ENCODE data around the gene KCNK3. TPM values are rescaled to one million over a fixed set of nuclear protein-coding genes. Genes with fewer than 3 reads are reported as not detected.
"Not testable (repeated sequence)": the region's sequence is repeated elsewhere in the genome, so short reads cannot be mapped to it uniquely, and the experiment has no call there.

Gene KCNK3
- total and polyA plus RNA-seq, 10 donors = 0.61 to 6.0 (median 2.0) TPM

DNA sequence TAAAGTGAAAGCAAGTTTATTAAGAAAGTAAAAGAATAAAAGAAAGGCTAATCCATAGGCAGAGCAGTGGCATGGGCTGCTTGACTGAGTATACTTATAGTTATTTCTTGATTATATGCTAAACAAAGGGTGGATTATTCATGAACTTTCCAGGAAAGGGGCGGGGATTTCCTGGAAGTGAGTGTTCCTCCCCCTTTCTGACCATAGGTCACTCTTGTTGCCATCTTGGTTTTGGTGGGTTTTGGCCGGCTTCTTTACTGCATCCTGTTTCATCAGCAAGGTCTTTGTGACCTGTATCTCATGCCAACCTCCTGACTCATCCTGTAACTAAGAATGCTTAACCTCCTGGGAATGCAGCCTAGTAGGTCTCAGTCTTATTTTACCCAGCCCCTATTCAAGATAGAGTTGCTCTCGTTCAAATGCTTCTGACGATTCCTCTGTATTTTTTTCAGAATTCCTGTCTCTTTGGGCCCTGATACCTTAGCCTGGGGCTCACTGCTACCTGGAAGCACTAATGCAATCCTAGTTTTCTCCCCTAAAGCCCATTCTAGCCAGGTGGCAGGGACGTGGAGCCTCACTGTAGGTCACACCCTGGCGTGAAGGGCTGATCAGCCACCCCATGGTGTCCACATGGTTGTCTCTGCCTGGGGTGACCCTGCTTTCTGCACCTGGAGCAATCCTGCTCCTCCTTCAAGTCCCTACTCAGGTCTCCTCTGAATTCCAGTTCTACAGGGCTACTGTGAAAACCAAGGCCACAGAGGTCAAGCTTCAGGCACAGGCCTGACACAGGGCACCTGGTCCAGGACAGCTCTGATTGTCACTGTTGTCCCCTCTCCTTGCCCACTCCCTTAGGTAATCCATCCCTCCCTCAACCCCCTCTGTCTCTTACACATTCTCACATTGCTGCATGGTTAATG, 65.6 kb downstream of the KCNK3 start:
- Histone ChIP-seq H3K9me3 (no peaks in the 10 kb centered on the region), H3K27me3 (replicated peaks in 1 of 7) (no peaks in the 10 kb centered on the region), H3K4me3 (no peak overlapping the region), H3K36me3 (no peaks in the 10 kb centered on the region), H3K4me1 (peaks cover 0 to 27% (median 10%) of the 10 kb centered on the region in 6 donors), H3K27ac (peak overlapping the region in 6 of 8 donors; percentile 9 to 64 (median 44))
- intact Hi-C loops (cut with DNase I; ENCODE audit: low total_unique reads) = no loop called here
- TF ChIP-seq, protein P1, sequence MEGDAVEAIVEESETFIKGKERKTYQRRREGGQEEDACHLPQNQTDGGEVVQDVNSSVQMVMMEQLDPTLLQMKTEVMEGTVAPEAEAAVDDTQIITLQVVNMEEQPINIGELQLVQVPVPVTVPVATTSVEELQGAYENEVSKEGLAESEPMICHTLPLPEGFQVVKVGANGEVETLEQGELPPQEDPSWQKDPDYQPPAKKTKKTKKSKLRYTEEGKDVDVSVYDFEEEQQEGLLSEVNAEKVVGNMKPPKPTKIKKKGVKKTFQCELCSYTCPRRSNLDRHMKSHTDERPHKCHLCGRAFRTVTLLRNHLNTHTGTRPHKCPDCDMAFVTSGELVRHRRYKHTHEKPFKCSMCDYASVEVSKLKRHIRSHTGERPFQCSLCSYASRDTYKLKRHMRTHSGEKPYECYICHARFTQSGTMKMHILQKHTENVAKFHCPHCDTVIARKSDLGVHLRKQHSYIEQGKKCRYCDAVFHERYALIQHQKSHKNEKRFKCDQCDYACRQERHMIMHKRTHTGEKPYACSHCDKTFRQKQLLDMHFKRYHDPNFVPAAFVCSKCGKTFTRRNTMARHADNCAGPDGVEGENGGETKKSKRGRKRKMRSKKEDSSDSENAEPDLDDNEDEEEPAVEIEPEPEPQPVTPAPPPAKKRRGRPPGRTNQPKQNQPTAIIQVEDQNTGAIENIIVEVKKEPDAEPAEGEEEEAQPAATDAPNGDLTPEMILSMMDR (IDR thresholded peaks at IDR 0.05 in 8 of 11, conservative IDR thresholded peaks at IDR 0.05 in 3 of 11) = no peak
- TF ChIP-seq POLR2AphosphoS5 (IDR thresholded peaks at IDR 0.05) = peak in 1 of 3 donors; percentile 56
- 54 to 76% (median 66%) methylated on average over 6 of the region's 6 CpGs for WGBS, 5 donors
- no peak for DNase-seq

DNA sequence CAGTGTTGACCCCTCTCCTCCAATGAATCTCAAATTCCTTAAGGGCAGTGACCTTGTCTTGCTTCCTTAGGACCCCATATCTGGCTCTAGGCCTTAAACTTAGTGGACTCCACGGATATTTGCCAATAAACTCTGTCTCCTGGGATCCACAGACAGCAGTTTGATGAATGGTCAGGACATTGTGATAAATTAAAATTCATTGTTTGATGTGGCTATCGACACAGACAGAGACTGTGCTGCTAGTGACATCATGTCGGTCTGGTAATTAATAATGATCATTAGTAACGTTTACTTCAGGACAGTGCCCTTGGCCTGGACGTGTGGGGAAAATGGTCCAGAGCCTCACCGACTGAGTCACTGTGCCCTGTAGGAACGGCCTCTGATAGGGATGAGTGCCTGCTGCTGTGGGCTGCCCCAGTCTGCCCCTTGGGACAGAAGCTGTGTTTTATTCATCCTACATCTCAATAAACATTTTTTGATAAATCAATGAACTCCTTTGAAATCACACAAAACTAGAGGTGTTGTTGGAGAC, 66.3 kb downstream of the KCNK3 start:
- no peak for DNase-seq
- intact Hi-C loops (cut with DNase I; ENCODE audit: low total_unique reads) = no loop called here
- Histone ChIP-seq H3K9me3 (no peaks in the 10 kb centered on the region), H3K4me1 (peaks cover 3 to 35% (median 14%) of the 10 kb centered on the region in 6 donors), H3K4me3 (no peak overlapping the region), H3K27me3 (replicated peaks in 1 of 7) (no peaks in the 10 kb centered on the region), H3K27ac (peak overlapping the region in 2 of 8 donors; percentile 51 to 64), H3K36me3 (no peaks in the 10 kb centered on the region)
- TF ChIP-seq, protein P1 (IDR thresholded peaks at IDR 0.05 in 8 of 11, conservative IDR thresholded peaks at IDR 0.05 in 3 of 11) = no peak
- TF ChIP-seq POLR2AphosphoS5 (IDR thresholded peaks at IDR 0.05) (no peak), POLR2A (IDR thresholded peaks at IDR 0.05) (no peak)
- 85 to 89% (median 87%) methylated on average over 7 of the region's 7 CpGs for WGBS, 5 donors

DNA sequence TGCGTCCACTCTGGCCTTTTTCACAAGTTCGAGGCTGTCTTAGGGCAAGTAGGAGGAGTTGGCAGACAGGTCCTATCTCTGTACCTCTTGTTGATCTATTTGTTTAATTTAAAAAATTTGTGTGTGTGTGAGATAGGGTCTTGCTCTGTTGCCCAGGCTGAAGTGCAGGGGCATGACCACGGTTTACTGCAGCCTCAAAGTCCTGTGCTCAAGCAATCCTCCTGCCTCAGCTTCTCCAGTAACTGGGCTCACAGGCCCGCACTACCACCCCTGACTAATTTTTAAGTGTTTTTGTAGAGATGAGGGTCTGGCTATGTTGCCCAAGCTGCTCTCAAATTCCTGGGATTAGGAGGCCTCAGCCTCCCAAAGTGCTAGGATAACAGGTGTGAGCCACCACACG, 67.3 kb downstream of the KCNK3 start:
- no peak overlapping the region for H3K27ac ChIP-seq
- peaks cover 5 to 41% (median 17%) of the 10 kb centered on the region in 6 donors for H3K4me1 ChIP-seq
- DNase-seq = no peak
- H3K4me3 ChIP-seq = no peak overlapping the region
- TF ChIP-seq POLR2A (IDR thresholded peaks at IDR 0.05) (no peak), POLR2AphosphoS5 (IDR thresholded peaks at IDR 0.05) (no peak)
- TF ChIP-seq, protein P1 (IDR thresholded peaks at IDR 0.05 in 8 of 11, conservative IDR thresholded peaks at IDR 0.05 in 3 of 11) = no peak
- H3K36me3 ChIP-seq = no peaks in the 10 kb centered on the region
- no peaks in the 10 kb centered on the region for H3K9me3 ChIP-seq
- intact Hi-C loops (cut with DNase I; ENCODE audit: low total_unique reads) = no loop called here
- WGBS, 5 donors = 92 to 98% (median 95%) methylated on average over 5 of the region's 5 CpGs
- no peaks in the 10 kb centered on the region for H3K27me3 ChIP-seq (replicated peaks in 1 of 7)

DNA sequence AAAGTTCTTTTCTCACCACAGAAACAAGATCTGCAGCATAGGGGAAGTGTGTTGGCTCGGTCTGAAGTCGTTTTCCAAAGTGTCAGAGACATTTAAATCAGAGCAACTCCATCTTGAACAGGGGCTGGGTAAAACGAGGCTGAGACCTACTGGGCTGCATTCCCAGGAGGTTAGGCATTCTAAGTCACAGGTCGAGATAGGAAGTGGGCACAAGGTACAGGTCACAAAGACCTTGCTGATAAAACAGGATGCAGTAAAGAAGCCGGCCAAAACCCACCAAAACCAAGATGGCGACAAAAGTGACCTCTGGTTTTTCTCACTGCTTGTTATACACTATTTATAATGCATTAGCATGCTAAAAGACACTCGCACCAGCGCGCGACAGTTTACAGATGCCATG, 68.5 kb downstream of the KCNK3 start:
- 77 to 85% (median 81%) methylated on average over 10 of the region's 10 CpGs for WGBS, 5 donors
- H3K4me3 ChIP-seq; DNase-seq; H3K27me3 ChIP-seq (replicated peaks in 1 of 7); intact Hi-C loops (cut with DNase I; ENCODE audit: low total_unique reads); H3K9me3 ChIP-seq; H3K27ac ChIP-seq; H3K36me3 ChIP-seq: not testable (repeated sequence)
- peaks cover 17 to 44% (median 29%) of the 10 kb centered on the region in 6 donors for H3K4me1 ChIP-seq

All from spleen (tissue), 11 donors.